Smooth muscle cell (in vitro differentiated cells): Measurements from ENCODE around the gene SPECC1. TPM values are rescaled to one million over a fixed set of nuclear protein-coding genes. Genes with fewer than 3 reads are reported as not detected.

Source experiments
- DNase-seq: peaks from one replicate; lab custom pipeline; 2025; ENCODE audit not compliant: unreplicated experiment; lab: John Stamatoyannopoulos, UW
- H2AFZ ChIP-seq: fragments of 200-600 bp; sonication (generic); 2 replicates; pipeline ENCODE4 v1.6.0; 2016; ENCODE audit warnings: antibody characterized with exemption, low read depth, mild to moderate bottlenecking
- H3F3A ChIP-seq: fragments of 200-600 bp; sonication (generic); 2 replicates; pipeline ENCODE4 v1.6.0; 2017; ENCODE audit warnings: antibody characterized with exemption, low read depth
- H3K27ac ChIP-seq: fragments of 200-600 bp; sonication (generic); 2 replicates; pipeline ENCODE4 v1.5.1; 2016; ENCODE audit warnings: low read depth, mild to moderate bottlenecking
- H3K27me3 ChIP-seq: fragments of 200-600 bp; sonication (generic); 2 replicates; pipeline ENCODE4 v1.6.1; 2016; ENCODE audit warnings: low read depth, mild to moderate bottlenecking
- H3K36me3 ChIP-seq: fragments of 200-600 bp; sonication (generic); 2 replicates; pipeline ENCODE4 v1.5.1; 2016; ENCODE audit warnings: low read depth
- H3K4me1 ChIP-seq: fragments of 200-600 bp; sonication (generic); 2 replicates; pipeline ENCODE4 v1.5.1; 2016; ENCODE audit warnings: low read depth
- H3K4me2 ChIP-seq: fragments of 200-600 bp; sonication (generic); 2 replicates; pipeline ENCODE4 v1.6.0; 2016; ENCODE audit warnings: mild to moderate bottlenecking
- H3K4me3 ChIP-seq: fragments of 200-600 bp; sonication (generic); 2 replicates; pipeline ENCODE4 v1.5.1; 2016; ENCODE audit warnings: mild to moderate bottlenecking
- H3K79me2 ChIP-seq: fragments of 200-600 bp; sonication (generic); 2 replicates; pipeline ENCODE4 v1.6.0; 2016; ENCODE audit warnings: low read depth, mild to moderate bottlenecking
- H3K9ac ChIP-seq: fragments of 200-600 bp; sonication (generic); 2 replicates; pipeline ENCODE4 v1.6.0; 2016; ENCODE audit warnings: low read depth
- H3K9me3 ChIP-seq: fragments of 200-600 bp; sonication (generic); replicated peaks from 2 replicates; pipeline ENCODE4 v1.5.1; 2016; ENCODE audit warnings: low read depth
- H4K20me1 ChIP-seq: fragments of 200-600 bp; sonication (generic); 2 replicates; pipeline ENCODE4 v1.6.0; 2016; ENCODE audit warnings: low read depth
- CTCF ChIP-seq: fragments of 200-600 bp; sonication (generic); IDR thresholded peaks from 2 replicates; pipeline ENCODE4 v1.5.1; 2017; ENCODE audit warnings: borderline replicate concordance, mild to moderate bottlenecking, antibody characterized with exemption; ENCODE audit not compliant: insufficient read depth, poor library complexity, severe bottlenecking
- WGBS: methylation state at CpG from one replicate; pipeline ENCODE4 v1.1.7; 2016; ENCODE audit warnings: low lambda C conversion rate; 5-methylcytosine and 5-hydroxymethylcytosine counted together
- polyA plus RNA-seq: library from polyadenylated mRNA; unstranded; fragments of >200 nt; fragmentation: Nextera tagmentation; extraction: Ambion mirVana; gene quantifications from 2 replicates; pipeline ENCODE4 v1.2.1, GENCODE V29; 2016
- total RNA-seq: library from RNA; depleted of rRNA; stranded (reverse); fragments of >200 nt; gene quantifications from 2 replicates; pipeline ENCODE4 v1.2.3, GENCODE V29; 2014

Gene SPECC1
- total and polyA plus RNA-seq, 2 experiments from 2014 or later, result 20.0 to 72.0 TPM

GRCh38 chr17:19991252-19991885 lies 17.8 kb upstream of the SPECC1 start:
- 65% methylated on average over 4 of the region's 4 CpGs for WGBS
- Histone ChIP-seq H3K9ac (no peak overlapping the region), H2AFZ (no peak overlapping the region), H3K27me3 (no peaks in the 10 kb centered on the region), H3F3A (no peaks in the 10 kb centered on the region), H3K4me3 (no peak overlapping the region), H3K27ac (no peak overlapping the region), H3K79me2 (no peaks in the 10 kb centered on the region), H3K9me3 (no peaks in the 10 kb centered on the region), H3K4me2 (no peak overlapping the region), H3K4me1 (no peaks in the 10 kb centered on the region), H3K36me3 (no peaks in the 10 kb centered on the region), H4K20me1 (no peaks in the 10 kb centered on the region)
- no peak for DNase-seq
- TF ChIP-seq CTCF, result no peak

- Histone ChIP-seq H3K4me1 (no peaks in the 10 kb centered on the region), H3K9ac (no peak overlapping the region), H3K4me3 (no peak overlapping the region), H3F3A (no peaks in the 10 kb centered on the region), H2AFZ (no peak overlapping the region), H3K4me2 (peak overlapping the region; percentile 67), H3K27me3 (no peaks in the 10 kb centered on the region), H4K20me1 (no peaks in the 10 kb centered on the region), H3K79me2 (no peaks in the 10 kb centered on the region), H3K36me3 (no peaks in the 10 kb centered on the region), H3K27ac (no peak overlapping the region), H3K9me3 (no peaks in the 10 kb centered on the region)
- 32% methylated on average over 24 of the region's 24 CpGs for WGBS
- peak; percentile 39 for DNase-seq
- peak; percentile 66 for TF ChIP-seq CTCF
Measured at GRCh38 chr17:19992803-19993713, 16.1 kb upstream of the SPECC1 start.

GRCh38 chr17:19996086-19996485 lies 13.1 kb upstream of the SPECC1 start:
- TF ChIP-seq CTCF, result no peak
- no peaks in the 10 kb centered on the region for H3K27me3 ChIP-seq
- H3K36me3 ChIP-seq, result no peaks in the 10 kb centered on the region
- no peaks in the 10 kb centered on the region for H3K9me3 ChIP-seq
- no peak overlapping the region for H3K9ac ChIP-seq
- H3K79me2 ChIP-seq, result no peaks in the 10 kb centered on the region
- DNase-seq, result no peak
- no peaks in the 10 kb centered on the region for H4K20me1 ChIP-seq
- H3F3A ChIP-seq, result no peaks in the 10 kb centered on the region
- no peak overlapping the region for H3K27ac ChIP-seq
- 100% methylated on average over 1 of the region's 1 CpG for WGBS
- no peak overlapping the region for H2AFZ ChIP-seq
- no peaks in the 10 kb centered on the region for H3K4me1 ChIP-seq
- no peak overlapping the region for H3K4me3 ChIP-seq
- no peak overlapping the region for H3K4me2 ChIP-seq
